Skin of body (tissue), 2 donors: ENCODE measurements around the gene DNM3. TPM values are rescaled to one million over a fixed set of nuclear protein-coding genes. Genes with fewer than 3 reads are reported as not detected.

Experiments used
- DNase-seq: peaks from one replicate; lab custom pipeline; 2025; lab: John Stamatoyannopoulos, UW
- total RNA-seq: library from RNA; depleted of rRNA; stranded (reverse); fragments of >200 nt; gene quantifications from one replicate; pipeline ENCODE4 v1.2.3, GENCODE V29; 2014

The DNM3 gene
- total RNA-seq, 1 donor from 2014 or later, result 5.2 TPM

DNA sequence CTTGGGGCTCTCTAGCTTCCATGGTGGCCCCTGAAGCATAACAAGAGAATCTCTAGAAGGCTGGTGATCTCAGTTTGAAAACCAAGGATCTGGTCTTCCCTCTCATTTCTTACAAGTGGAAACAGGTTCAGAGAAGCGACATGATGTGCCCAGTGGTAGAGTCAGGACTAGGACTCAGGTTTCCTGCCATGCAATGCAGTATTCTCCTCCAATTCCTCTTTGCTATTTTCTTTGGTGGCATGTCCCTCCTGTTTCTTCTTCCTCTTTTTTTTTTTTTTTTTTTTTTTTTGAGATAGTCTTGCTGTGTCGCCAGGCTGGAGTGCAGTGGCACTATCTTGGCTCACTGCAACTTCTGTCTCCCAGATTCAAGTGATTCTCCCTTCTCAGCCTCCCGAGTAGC is 383.6 kb downstream of the DNM3 start:
- DNase-seq, result no peak

DNA sequence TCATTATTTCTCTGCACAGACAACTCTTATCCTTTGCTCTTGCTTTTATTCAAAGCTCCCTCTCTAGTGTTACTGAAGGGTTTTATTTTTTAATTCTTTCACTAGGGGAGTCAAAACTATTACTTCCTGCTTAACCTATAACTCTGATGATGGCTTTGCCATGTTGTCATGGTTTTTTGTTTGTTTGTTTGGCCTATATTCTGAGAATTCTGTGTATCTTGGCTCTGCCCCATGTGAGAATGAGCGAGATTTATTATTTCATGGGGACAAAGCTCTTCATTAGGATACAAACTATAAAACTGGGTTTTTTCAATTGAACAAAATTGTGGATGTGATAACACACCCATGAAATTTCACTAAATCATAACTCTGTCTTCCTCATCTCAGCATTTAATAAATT is 388.6 kb downstream of the DNM3 start:
- no peak for DNase-seq

GRCh38 chr1:172230526-172230925 is 389.2 kb downstream of the DNM3 start:
- no peak for DNase-seq

- no peak for DNase-seq
These were observed 395.7 kb downstream of the DNM3 start for GRCh38 chr1:172236958-172237357.

DNA sequence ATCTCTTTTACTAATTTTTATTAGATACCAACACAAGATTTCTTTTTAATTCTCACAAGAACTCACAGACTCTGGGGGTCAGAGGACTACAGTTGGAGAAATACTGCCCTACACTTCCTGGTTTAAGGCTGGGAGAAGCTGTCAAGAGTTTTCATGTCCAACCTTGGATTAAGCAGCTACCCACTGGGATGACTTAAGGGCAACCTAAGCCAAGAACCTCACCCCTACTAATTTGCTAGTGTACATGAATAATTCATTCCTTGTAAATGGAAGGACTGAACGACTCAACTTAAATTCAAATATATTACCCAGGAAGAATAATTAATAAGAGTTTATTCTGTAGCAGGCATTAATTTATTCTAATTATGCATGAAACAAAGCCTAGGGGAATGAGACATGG is 396.9 kb downstream of the DNM3 start:
- DNase-seq, result no peak

- peak; percentile 24 for DNase-seq
These were observed 397.7 kb downstream of the DNM3 start for GRCh38 chr1:172238965-172239364.

- no peak for DNase-seq
These were observed 398.6 kb downstream of the DNM3 start for GRCh38 chr1:172239901-172240300.

DNA sequence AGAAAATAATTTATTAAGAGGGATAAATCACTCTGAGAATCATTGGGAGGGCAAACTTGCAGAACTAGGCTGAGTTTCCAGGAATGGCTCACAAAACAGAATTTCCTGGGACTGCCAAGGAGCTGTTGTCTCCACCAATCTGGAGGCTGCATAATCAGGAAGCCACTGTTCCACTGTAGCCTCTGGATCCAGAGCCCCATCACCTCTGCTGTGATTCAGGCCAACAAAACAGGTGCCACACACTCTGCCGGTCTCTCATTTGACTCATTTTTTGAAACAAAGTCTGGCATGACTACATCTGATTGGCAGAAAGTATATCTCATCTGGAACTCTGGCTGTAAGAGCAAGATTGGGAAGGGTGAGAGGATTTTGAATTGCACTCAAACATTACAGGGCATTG is 400.2 kb downstream of the DNM3 start:
- DNase-seq, result no peak

GRCh38 chr1:172244865-172245264 is 403.6 kb downstream of the DNM3 start:
- DNase-seq, result no peak

DNA sequence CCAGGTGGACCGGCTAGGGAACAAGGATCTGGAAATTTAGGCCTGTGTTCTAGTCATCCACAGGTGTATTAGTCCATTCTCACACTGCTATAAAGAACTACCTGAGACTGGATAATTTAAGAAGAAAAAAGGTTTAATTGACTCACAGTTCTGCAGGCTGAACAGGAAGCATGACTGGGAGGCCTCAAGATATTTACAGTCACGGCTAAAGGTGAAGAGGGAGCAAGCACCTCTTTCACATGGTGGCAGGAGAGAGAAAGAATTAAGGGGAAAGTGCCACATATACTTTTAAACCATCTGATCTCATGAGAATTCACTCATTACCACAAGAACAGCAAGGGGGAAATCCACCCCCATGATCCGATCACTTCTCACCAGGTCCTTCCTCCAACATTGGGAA is 404.5 kb downstream of the DNM3 start:
- DNase-seq, result no peak

DNA sequence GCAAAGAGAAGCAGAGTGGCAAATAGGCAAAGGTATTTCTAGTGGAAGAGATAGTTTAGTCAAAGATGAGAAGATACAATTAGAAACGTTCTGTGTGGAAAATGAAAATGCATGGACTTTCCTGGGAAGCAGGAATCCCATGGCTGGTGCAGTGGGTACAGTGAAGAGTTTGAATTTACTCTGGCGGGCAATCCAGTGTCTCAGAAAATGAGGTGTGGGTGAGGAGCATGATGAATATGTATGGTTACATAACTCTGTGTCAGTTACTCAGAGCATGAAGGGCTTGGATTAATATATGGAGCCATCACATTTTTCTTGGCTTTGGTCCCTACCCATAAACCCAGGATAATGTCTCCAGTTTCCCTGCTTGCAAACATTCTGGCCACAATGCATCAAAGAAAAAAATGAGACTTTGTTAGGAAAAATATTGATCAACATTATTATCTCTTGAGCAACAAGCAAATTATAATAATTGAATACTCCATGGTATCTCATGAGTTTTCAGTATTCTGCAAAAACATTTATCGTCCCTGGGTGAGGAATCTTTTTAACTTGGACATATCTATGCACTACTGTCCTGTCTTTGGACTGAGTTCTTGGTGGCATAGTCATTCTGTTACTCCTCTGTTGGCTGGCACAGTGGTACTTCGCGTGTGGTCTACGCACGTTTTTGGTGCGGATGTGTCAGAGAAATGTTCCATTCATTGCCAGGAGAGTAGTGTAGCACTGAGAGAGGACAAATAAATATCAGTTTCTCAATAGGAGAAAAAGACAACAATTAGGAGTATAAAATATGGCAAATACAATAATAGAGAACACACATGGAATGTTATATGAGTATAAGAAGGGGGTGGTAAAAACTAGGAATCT is 405.5 kb downstream of the DNM3 start:
- no peak for DNase-seq

- peak; percentile 74 for DNase-seq
These were observed 410.2 kb downstream of the DNM3 start for GRCh38 chr1:172251486-172251885.

DNA sequence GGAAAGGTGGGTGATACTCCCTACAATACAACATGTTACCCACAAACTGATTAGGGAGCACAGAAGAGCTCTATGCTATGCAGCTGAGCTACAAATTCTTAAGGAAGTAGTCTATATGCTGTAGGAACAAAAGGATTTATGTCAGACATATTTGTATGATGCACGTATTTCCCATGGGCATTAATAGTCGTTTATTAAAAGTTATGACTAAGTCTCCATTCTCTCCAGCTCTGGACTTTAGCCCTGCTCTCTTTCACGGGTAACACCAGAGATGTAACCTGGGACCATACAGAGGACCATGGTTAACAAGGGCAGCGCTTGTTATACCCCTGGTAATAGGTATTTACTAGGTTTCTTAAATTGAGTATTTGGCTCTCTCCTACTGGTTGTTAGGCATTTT is 411.0 kb downstream of the DNM3 start:
- peak; percentile 39 for DNase-seq

DNA sequence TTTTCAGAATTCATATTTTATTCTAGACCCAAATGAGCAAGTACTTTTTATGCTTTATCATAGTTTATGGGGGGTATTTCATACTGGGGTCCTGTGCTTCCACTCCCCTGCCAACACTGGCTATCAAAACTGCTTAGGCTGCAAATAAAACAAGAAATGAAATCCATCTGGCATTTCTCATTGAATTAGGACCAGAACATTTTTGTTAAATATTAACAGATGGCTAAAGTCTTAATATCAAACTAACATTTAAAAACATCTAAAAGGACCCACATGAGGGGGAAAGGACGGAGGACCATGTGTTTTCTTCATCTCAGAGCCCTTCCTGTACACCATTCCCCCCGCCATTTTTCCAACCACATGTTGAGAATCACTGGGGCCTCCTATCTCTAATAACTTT is 411.7 kb downstream of the DNM3 start:
- DNase-seq, result peak; percentile 29

DNA sequence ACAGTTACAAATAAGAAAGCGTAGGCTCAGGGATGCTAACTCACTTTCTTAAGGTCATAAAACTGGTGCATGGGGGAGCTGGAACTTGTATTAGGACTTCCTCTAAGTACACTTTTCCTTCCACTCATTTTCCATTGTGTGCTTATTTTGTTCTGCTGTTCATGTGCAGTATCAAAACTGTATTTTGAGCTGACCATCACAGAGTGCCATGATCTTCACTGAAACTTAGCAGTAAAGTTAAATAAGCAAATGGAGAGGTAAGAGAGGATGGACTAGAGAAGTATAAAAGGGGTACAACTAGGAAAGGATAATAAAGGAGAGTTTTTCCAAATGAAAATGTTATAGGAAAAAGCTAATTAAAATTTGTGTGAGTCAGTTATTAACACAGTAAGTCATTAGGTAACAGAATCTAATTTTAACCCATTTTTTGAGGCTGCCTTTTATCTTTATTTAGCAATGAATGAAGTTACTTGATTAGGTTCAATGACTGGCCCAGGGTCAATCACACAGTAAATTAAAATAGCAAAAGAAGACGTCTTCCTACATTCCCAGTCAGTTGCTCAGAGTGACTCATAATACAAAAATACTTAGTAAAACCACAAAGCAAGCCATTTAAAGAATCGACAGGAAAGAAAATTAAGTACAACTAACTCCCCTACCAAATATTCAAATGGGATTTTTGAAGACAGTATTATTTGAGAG is 413.4 kb downstream of the DNM3 start:
- no peak for DNase-seq

DNA sequence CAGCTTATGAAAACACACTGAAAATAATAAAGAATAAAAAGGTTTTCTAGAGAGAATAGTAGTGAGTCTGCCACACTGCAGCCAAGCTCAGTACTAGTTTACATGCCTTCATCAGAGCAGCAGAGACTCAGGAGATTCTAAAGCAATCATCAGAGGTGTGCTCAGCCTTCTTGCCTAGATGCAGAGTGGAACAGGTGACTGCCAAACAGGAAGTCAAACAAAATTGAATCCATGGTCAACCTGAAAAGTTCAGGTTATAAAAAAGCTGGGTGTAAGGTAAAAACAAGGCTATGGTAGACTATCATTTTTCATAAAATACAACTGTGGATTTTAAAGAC is 413.9 kb downstream of the DNM3 start:
- no peak for DNase-seq

GRCh38 chr1:172265905-172266304 is 424.6 kb downstream of the DNM3 start:
- DNase-seq, result no peak

- DNase-seq, result no peak
These were observed 425.4 kb downstream of the DNM3 start for GRCh38 chr1:172266528-172267174.

DNA sequence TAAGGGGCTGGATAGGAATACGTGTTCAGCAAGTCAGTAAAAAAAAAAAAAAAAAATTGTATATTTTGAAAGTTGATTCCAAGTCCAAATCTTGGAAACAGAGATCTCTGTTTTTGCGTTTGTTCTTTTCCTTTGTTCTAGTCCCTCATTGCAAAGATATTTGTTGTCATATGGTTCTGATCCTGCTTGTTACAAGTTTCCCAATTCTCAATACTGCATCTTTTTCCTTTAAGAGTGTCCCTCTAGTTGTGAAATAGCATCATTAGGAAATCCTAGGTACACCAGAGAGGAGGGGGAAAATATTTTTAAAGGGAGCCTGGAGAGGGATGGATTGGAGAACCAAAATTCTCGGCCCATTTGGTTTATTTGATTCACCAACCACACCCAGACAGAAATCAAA is 426.9 kb downstream of the DNM3 start:
- peak; percentile 78 for DNase-seq

GRCh38 chr1:172269084-172269483 is 427.8 kb downstream of the DNM3 start:
- DNase-seq, result no peak

DNA sequence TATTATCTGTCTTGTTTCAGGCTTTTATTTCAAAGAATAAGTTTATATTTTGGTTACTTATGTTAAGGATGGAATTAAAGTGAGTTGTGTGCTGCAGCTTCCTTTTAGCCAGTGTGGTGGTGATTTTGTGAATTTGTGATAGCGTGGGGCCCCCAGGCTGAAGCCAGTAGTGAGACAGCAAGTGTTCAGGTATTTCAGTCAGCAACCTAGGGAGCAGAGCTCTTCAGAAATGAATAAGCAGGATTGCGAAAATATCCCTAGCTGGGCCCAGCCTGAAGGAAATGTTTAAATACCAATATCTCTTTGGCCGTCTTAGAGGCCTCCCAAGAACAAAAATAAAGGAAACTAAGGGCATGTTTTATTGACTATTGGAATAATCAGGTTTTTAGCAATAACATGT is 428.3 kb downstream of the DNM3 start:
- no peak for DNase-seq

GRCh38 chr1:172270605-172271004 is 429.3 kb downstream of the DNM3 start:
- peak; percentile 85 for DNase-seq

GRCh38 chr1:172272087-172272486 is 430.8 kb downstream of the DNM3 start:
- no peak for DNase-seq
